ENCODE measurements around the gene TAF1C.

DNA sequence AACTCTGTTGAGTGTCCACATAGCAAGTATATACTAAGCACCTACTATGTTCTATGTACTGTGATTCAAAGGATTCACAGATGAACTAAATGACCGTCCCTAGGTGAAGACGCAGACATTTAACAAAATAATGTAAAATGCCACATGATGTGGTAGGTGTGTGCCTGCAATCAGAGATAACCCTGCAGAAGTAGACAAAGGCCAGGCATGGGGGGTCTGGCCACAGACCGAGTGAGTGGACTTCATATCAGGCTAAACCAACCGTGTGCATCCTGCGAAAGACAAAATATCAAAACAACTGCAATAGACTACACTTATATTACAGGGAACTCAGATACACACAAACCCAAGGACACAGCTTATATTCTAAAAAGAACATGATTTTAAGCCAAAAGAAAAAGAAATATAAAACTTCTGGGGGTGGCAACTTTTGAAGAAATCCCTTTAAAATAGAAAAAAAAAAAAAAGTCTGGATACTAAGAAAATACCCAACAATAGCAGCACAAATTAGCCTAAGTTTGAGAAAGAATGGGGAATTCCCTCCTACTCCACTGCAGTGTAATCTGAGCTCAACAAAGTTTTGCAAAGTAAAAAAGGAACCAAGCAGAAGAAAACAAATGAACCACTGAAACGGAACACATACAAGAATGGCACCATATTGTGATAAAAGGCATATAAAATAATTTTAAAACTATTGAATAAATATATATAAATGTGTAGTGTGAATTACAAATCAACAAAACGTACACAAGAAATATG, 54.2 kb downstream of the TAF1C start:
- TF ChIP-seq, protein P1, sequence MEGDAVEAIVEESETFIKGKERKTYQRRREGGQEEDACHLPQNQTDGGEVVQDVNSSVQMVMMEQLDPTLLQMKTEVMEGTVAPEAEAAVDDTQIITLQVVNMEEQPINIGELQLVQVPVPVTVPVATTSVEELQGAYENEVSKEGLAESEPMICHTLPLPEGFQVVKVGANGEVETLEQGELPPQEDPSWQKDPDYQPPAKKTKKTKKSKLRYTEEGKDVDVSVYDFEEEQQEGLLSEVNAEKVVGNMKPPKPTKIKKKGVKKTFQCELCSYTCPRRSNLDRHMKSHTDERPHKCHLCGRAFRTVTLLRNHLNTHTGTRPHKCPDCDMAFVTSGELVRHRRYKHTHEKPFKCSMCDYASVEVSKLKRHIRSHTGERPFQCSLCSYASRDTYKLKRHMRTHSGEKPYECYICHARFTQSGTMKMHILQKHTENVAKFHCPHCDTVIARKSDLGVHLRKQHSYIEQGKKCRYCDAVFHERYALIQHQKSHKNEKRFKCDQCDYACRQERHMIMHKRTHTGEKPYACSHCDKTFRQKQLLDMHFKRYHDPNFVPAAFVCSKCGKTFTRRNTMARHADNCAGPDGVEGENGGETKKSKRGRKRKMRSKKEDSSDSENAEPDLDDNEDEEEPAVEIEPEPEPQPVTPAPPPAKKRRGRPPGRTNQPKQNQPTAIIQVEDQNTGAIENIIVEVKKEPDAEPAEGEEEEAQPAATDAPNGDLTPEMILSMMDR (IDR thresholded peaks at IDR 0.05) = no peak
- no peak for TF ChIP-seq POLR2A (IDR thresholded peaks at IDR 0.05)
- no peak for TF ChIP-seq POLR2AphosphoS5 (IDR thresholded peaks at IDR 0.05)

Data from sigmoid colon (tissue), 4 donors.